Measurements from ENCODE around the gene ASPG. TPM values are rescaled to one million over a fixed set of nuclear protein-coding genes. Genes with fewer than 3 reads are reported as not detected.

Gene ASPG
- polyA plus RNA-seq, 1 donor from 2014 or later: 0.16 TPM

- Histone ChIP-seq H3K79me2 (replicated peaks; ENCODE audit: insufficient read depth, low read length) (peaks cover 5% of the 10 kb centered on the region), H3F3A (ENCODE audit: insufficient read depth, low read length, poor library complexity, severe bottlenecking) (no peaks in the 10 kb centered on the region), H3K4me3 (ENCODE audit: low read length) (no peak overlapping the region), H3K27ac (ENCODE audit: low read length) (peak overlapping the region; percentile 55), H3K9me2 (ENCODE audit: insufficient read depth, low read length) (no peaks in the 10 kb centered on the region), H3K9me3 (ENCODE audit: low read length) (no peaks in the 10 kb centered on the region), H3K36me3 (ENCODE audit: insufficient read depth, low read length) (no peaks in the 10 kb centered on the region), H3K27me3 (ENCODE audit: insufficient read depth, low read depth, low read length) (no peaks in the 10 kb centered on the region), H3K9ac (ENCODE audit: low read length) (no peak overlapping the region), H4K20me1 (ENCODE audit: insufficient read depth) (no peaks in the 10 kb centered on the region), H3K4me2 (ENCODE audit: low read length) (no peak overlapping the region), H2AFZ (ENCODE audit: low read depth, low read length) (no peak overlapping the region)
- TF ChIP-seq EZH2 (IDR thresholded peaks at IDR 0.05; ENCODE audit: borderline replicate concordance, insufficient read depth, low read length, poor library complexity, severe bottlenecking) (no peak), EP300 (conservative IDR thresholded peaks at IDR 0.05; ENCODE audit: poor library complexity, severe bottlenecking) (no peak), TAF1 (IDR thresholded peaks at IDR 0.05; ENCODE audit: low read depth) (no peak), REST (IDR thresholded peaks at IDR 0.05; ENCODE audit: borderline replicate concordance) (no peak), MXI1 (conservative IDR thresholded peaks at IDR 0.05; ENCODE audit: poor library complexity, severe bottlenecking) (no peak), CTCF (IDR thresholded peaks at IDR 0.05; ENCODE audit: poor library complexity, severe bottlenecking) (no peak), SMC3 (conservative IDR thresholded peaks at IDR 0.05; ENCODE audit: poor library complexity) (no peak), RAD21 (conservative IDR thresholded peaks at IDR 0.05) (no peak), POLR2AphosphoS5 (IDR thresholded peaks at IDR 0.05) (no peak)
Measured at GRCh38 chr14:104150136-104151025, 64.9 kb downstream of the ASPG start.

- Histone ChIP-seq H3K36me3 (ENCODE audit: insufficient read depth, low read length) (no peaks in the 10 kb centered on the region), H3F3A (ENCODE audit: insufficient read depth, low read length, poor library complexity, severe bottlenecking) (no peaks in the 10 kb centered on the region), H3K27me3 (ENCODE audit: insufficient read depth, low read depth, low read length) (no peaks in the 10 kb centered on the region), H2AFZ (ENCODE audit: low read depth, low read length) (no peak overlapping the region), H3K4me2 (ENCODE audit: low read length) (no peak overlapping the region), H4K20me1 (ENCODE audit: insufficient read depth) (no peaks in the 10 kb centered on the region), H3K9me3 (ENCODE audit: low read length) (no peaks in the 10 kb centered on the region), H3K9me2 (ENCODE audit: insufficient read depth, low read length) (no peaks in the 10 kb centered on the region), H3K27ac (ENCODE audit: low read length) (peak overlapping the region; percentile 55), H3K4me3 (ENCODE audit: low read length) (no peak overlapping the region), H3K9ac (ENCODE audit: low read length) (peak overlapping the region; percentile 29), H3K79me2 (replicated peaks; ENCODE audit: insufficient read depth, low read length) (peaks cover 5% of the 10 kb centered on the region)
- TF ChIP-seq MXI1 (conservative IDR thresholded peaks at IDR 0.05; ENCODE audit: poor library complexity, severe bottlenecking) (no peak), REST (IDR thresholded peaks at IDR 0.05; ENCODE audit: borderline replicate concordance) (no peak), POLR2AphosphoS5 (IDR thresholded peaks at IDR 0.05) (no peak), SMC3 (conservative IDR thresholded peaks at IDR 0.05; ENCODE audit: poor library complexity) (no peak), RAD21 (conservative IDR thresholded peaks at IDR 0.05) (no peak), TAF1 (IDR thresholded peaks at IDR 0.05; ENCODE audit: low read depth) (no peak), EZH2 (IDR thresholded peaks at IDR 0.05; ENCODE audit: borderline replicate concordance, insufficient read depth, low read length, poor library complexity, severe bottlenecking) (no peak), CTCF (IDR thresholded peaks at IDR 0.05; ENCODE audit: poor library complexity, severe bottlenecking) (no peak), EP300 (conservative IDR thresholded peaks at IDR 0.05; ENCODE audit: poor library complexity, severe bottlenecking) (no peak)
Measured at GRCh38 chr14:104151026-104151381, 65.5 kb downstream of the ASPG start.

All from neural cell (in vitro differentiated cells).